Measurements from ENCODE around the gene FZD7. TPM values are rescaled to one million over a fixed set of nuclear protein-coding genes. Genes with fewer than 3 reads are reported as not detected.

FZD7 gene
- total RNA-seq, 4 donors from 2014 or later, result 6.2 to 14.6 (median 13.3) TPM

DNA sequence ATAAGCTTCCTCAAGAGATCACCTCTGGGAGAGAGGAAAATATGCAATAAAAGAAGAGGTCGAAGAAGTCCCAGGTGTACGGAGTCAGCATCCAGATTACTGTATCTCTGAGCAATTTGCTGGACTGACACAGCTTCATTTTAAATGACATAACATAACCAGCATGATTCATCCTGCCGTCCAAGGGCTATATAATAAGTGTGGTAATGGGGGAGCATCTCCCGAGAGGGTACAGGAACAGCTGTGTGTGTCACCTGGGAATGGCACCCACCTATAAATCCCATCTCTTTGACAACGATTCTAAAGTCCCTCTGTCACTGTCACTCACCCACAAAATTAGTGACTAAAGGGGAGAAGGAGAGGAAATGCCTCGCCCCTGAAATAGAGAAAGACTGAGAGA is 19.3 kb upstream of the FZD7 start:
- 42 to 66% methylated on average over 3 to 6 of the region's 6 CpGs for WGBS, 2 donors (ENCODE audit: low coverage in 1 of 2)
- Histone ChIP-seq H3K4me1 (no peaks in the 10 kb centered on the region), H3K27me3 (no peaks in the 10 kb centered on the region), H3K4me3 (no peak overlapping the region), H3K27ac (no peak overlapping the region), H3K36me3 (no peaks in the 10 kb centered on the region), H3K9me3 (no peaks in the 10 kb centered on the region)
- TF ChIP-seq CTCF (IDR thresholded peaks at IDR 0.05), result no peak
- TF ChIP-seq POLR2AphosphoS5 (IDR thresholded peaks at IDR 0.05), result no peak
- no peak for TF ChIP-seq POLR2A (IDR thresholded peaks at IDR 0.05)
- no peak for TF ChIP-seq EP300 (IDR thresholded peaks at IDR 0.05; ENCODE audit: low read depth)
- in situ Hi-C loops (cut with MboI; ENCODE audit: low pct_ligation_motif_present in 1 of 4, low pct_unique_long_range_greater_than_20kb in 1 of 4, low sequenced_read_pairs in 3 of 4), result no loop called here
- DNase-seq, result no peak
- intact Hi-C loops (cut with DNase I; ENCODE audit: low total_unique reads), result no loop called here

- in situ Hi-C loops (cut with MboI; ENCODE audit: low pct_ligation_motif_present in 1 of 4, low pct_unique_long_range_greater_than_20kb in 1 of 4, low sequenced_read_pairs in 3 of 4), result no loop called here
- Histone ChIP-seq H3K4me3 (no peak overlapping the region), H3K36me3 (no peaks in the 10 kb centered on the region), H3K9me3 (no peaks in the 10 kb centered on the region), H3K27me3 (no peaks in the 10 kb centered on the region), H3K4me1 (no peaks in the 10 kb centered on the region), H3K27ac (no peak overlapping the region)
- TF ChIP-seq EP300 (IDR thresholded peaks at IDR 0.05; ENCODE audit: low read depth), result no peak
- TF ChIP-seq CTCF (IDR thresholded peaks at IDR 0.05), result no peak
- no peak for TF ChIP-seq POLR2A (IDR thresholded peaks at IDR 0.05)
- TF ChIP-seq POLR2AphosphoS5 (IDR thresholded peaks at IDR 0.05), result no peak
- 73 to 82% methylated on average over 7 to 9 of the region's 9 CpGs for WGBS, 2 donors (ENCODE audit: low coverage in 1 of 2)
- no peak for DNase-seq
- intact Hi-C loops (cut with DNase I; ENCODE audit: low total_unique reads), result no loop called here
Measured at GRCh38 chr2:202014759-202015211, 18.9 kb upstream of the FZD7 start.

DNA sequence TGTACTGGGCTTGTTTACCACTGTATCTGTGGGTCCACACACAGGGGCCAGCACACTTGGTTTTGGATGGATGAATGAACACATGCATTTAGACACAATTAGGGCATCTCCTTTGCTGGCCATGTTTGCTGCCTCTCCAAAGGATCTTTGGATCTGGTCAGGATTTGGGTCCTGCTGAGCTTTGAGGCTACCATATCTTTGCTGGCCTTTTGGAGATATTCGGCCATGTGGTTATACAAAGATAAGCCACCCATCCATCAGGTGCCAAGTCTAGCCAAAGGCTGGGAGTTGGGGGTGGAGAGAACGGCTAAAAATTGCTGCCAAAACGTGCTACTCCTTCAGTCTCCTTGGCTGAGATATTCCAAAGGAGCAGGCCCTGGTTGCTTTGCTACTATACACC is 18.2 kb upstream of the FZD7 start:
- Histone ChIP-seq H3K4me1 (no peaks in the 10 kb centered on the region), H3K27ac (no peak overlapping the region), H3K4me3 (no peak overlapping the region), H3K36me3 (no peaks in the 10 kb centered on the region), H3K27me3 (no peaks in the 10 kb centered on the region), H3K9me3 (no peaks in the 10 kb centered on the region)
- TF ChIP-seq POLR2AphosphoS5 (IDR thresholded peaks at IDR 0.05) (no peak), EP300 (IDR thresholded peaks at IDR 0.05; ENCODE audit: low read depth) (no peak)
- 73 to 79% methylated on average over 3 of the region's 3 CpGs for WGBS, 2 donors (ENCODE audit: low coverage in 1 of 2)
- no peak for DNase-seq
- intact Hi-C loops (cut with DNase I; ENCODE audit: low total_unique reads), result no loop called here
- in situ Hi-C loops (cut with MboI; ENCODE audit: low pct_ligation_motif_present in 1 of 4, low pct_unique_long_range_greater_than_20kb in 1 of 4, low sequenced_read_pairs in 3 of 4), result no loop called here

DNA sequence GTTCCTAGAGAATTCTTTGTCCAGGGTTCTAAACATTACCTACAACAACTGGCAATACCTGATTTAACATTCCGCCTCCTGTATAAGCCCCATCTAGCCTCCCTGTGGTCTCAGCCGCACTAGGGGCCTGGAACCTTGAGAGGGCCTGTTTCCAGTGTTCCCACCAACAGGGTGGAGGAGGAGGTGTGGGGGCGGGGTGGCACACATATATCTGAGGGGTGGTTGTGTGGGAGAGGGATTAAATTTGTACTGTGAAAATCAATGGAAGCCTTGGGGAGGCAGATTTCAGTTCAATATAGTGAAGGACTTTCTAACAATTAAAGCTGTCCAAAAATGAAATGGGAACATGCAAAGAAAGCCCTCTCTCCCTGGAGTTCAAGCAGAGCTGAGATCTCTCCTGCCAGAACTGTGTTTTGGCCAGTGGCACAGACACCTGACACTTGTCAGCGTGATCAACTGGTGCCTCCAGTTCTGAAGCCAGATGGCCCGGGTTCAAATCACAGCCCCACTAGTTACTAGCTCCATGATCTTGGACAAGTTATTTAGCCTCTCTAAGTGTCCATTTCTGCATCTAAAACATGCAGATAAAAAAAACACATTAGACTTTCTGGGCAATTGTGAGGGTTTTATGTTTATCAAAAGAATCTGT is 17.0 kb upstream of the FZD7 start:
- Histone ChIP-seq H3K27ac (no peak overlapping the region), H3K4me1 (no peaks in the 10 kb centered on the region), H3K9me3 (no peaks in the 10 kb centered on the region), H3K36me3 (no peaks in the 10 kb centered on the region), H3K27me3 (no peaks in the 10 kb centered on the region), H3K4me3 (no peak overlapping the region)
- TF ChIP-seq POLR2AphosphoS5 (IDR thresholded peaks at IDR 0.05), result no peak
- no peak for TF ChIP-seq POLR2A (IDR thresholded peaks at IDR 0.05)
- TF ChIP-seq CTCF (IDR thresholded peaks at IDR 0.05), result no peak
- no peak for TF ChIP-seq EP300 (IDR thresholded peaks at IDR 0.05; ENCODE audit: low read depth)
- WGBS, 2 donors (ENCODE audit: low coverage in 1 of 2), result 82 to 90% methylated on average over 4 to 5 of the region's 5 CpGs
- in situ Hi-C loops (cut with MboI; ENCODE audit: low pct_ligation_motif_present in 1 of 4, low pct_unique_long_range_greater_than_20kb in 1 of 4, low sequenced_read_pairs in 3 of 4) (no loop called here), intact Hi-C loops (cut with DNase I; ENCODE audit: low total_unique reads) (no loop called here)
- DNase-seq, result no peak

GRCh38 chr2:202017940-202018339 is 15.7 kb upstream of the FZD7 start:
- H3K9me3 ChIP-seq, result no peaks in the 10 kb centered on the region
- H3K4me1 ChIP-seq, result no peaks in the 10 kb centered on the region
- H3K36me3 ChIP-seq, result no peaks in the 10 kb centered on the region
- TF ChIP-seq CTCF (IDR thresholded peaks at IDR 0.05) (no peak), EP300 (IDR thresholded peaks at IDR 0.05; ENCODE audit: low read depth) (no peak), POLR2A (IDR thresholded peaks at IDR 0.05) (no peak), POLR2AphosphoS5 (IDR thresholded peaks at IDR 0.05) (no peak)
- no peak overlapping the region for H3K27ac ChIP-seq
- in situ Hi-C loops (cut with MboI; ENCODE audit: low pct_ligation_motif_present in 1 of 4, low pct_unique_long_range_greater_than_20kb in 1 of 4, low sequenced_read_pairs in 3 of 4) (no loop called here), intact Hi-C loops (cut with DNase I; ENCODE audit: low total_unique reads) (no loop called here)
- no peak for DNase-seq
- no peak overlapping the region for H3K4me3 ChIP-seq
- H3K27me3 ChIP-seq, result no peaks in the 10 kb centered on the region
